ENCODE data around the gene ZNF335.

GRCh38 chr20:45934046-45934585, 37.9 kb downstream of the ZNF335 start:
- TF ChIP-seq FOXP2 (optimal IDR thresholded peaks at IDR 0.05; ENCODE audit: borderline replicate concordance, extremely low read depth, extremely low read length, insufficient read depth), result no peak
- TF ChIP-seq POLR2AphosphoS5 (IDR thresholded peaks at IDR 0.05; ENCODE audit: low read depth, low read length), result no peak
